Stomach (tissue), 9 donors: ENCODE data around the gene RAB31. TPM values are rescaled to one million over a fixed set of nuclear protein-coding genes. Genes with fewer than 3 reads are reported as not detected.

Source experiments
- DNase-seq, 2 donors: peaks; one replicate each; pipeline versions ENCODE4 v3.0.0 to v3.0.0-alpha.2; 2013 to 2019
- H3K27ac ChIP-seq, 5 donors: fragments of 200-600 bp in 4 of 5; sonication (generic) in 4 of 5; one replicate each; pipeline ENCODE4 v1.5.1; 2013 to 2019; ENCODE audit warnings: mild to moderate bottlenecking in 1 of 5, moderate library complexity in 1 of 5
- H3K27me3 ChIP-seq, 3 donors: fragments of 200-600 bp; sonication (generic); one replicate each; pipeline ENCODE4 v1.5.1; 2017 to 2019; ENCODE audit warnings: mixed run types in 1 of 3
- H3K36me3 ChIP-seq, 4 donors: fragments of 200-600 bp; sonication (generic); 1 replicate in 3 of 4; 2 replicates in 1 of 4; pipeline ENCODE4 v1.5.1; 2016 to 2019
- H3K4me1 ChIP-seq, 4 donors: fragments of 200-600 bp; sonication (generic); one replicate each; pipeline ENCODE4 v1.5.1; 2016 to 2019
- H3K4me3 ChIP-seq, 4 donors: fragments of 200-600 bp; sonication (generic) in 3 of 4; one replicate each; pipeline ENCODE4 v1.5.1; 2016 to 2019; ENCODE audit warnings: mild to moderate bottlenecking in 1 of 4
- H3K9me3 ChIP-seq, 4 donors: fragments of 200-600 bp; sonication (generic); one replicate each; pipeline ENCODE4 v1.5.1; 2016 to 2019
- EP300 ChIP-seq: sonication (generic); formaldehyde crosslinking; IDR thresholded peaks from one replicate; pipeline ENCODE4 v1.6.1; 2017; ENCODE audit warnings: antibody characterized with exemption
- POLR2A ChIP-seq, 4 donors: fragments of 450-650 bp; IDR thresholded peaks; one replicate each; pipeline ENCODE4 v1.6.1; 2016; ENCODE audit warnings: antibody characterized with exemption in 4 of 4, control low read depth in 2 of 4, mild to moderate bottlenecking in 1 of 4, moderate library complexity in 1 of 4
- POLR2AphosphoS5 ChIP-seq, 3 donors: sonication (generic); formaldehyde crosslinking; IDR thresholded peaks; one replicate each; pipeline ENCODE4 v1.6.1; 2016; ENCODE audit warnings: antibody characterized with exemption in 3 of 3
- WGBS, 5 donors: extraction: QIAGEN DNeasy Blood & Tissue Kit in 3 of 5; methylation state at CpG; one replicate each; pipeline versions ENCODE4 v1.1.5 to v1.1.7; 2013 to 2018; 5-methylcytosine and 5-hydroxymethylcytosine counted together
- intact Hi-C: fragments of 100-400 bp; cut with DNase I; formaldehyde crosslinking; loops from one replicate; pipeline ENCODE4 v1.15.1; 2023; ENCODE audit warnings: low total_unique reads
- polyA plus RNA-seq, 3 donors: library from polyadenylated mRNA; stranded (reverse); fragments of 200-250 nt; gene quantifications; one replicate each; pipeline ENCODE4 v1.2.3, GENCODE V29; 2013
- total RNA-seq, 5 donors: library from RNA; depleted of rRNA; stranded (reverse); fragments of >200 nt; gene quantifications; one replicate each; pipeline versions ENCODE4 v1.1.0 to v1.2.3, GENCODE V29; 2014 to 2016
- TF ChIP-seq, protein P1 (sequence below), 7 experiments: fragments of 450-650 bp in 4 of 7; fragments of 200-600 bp in 3 of 7; sonication (generic) in 3 of 7; IDR thresholded peaks; one replicate each; pipeline ENCODE4 v1.5.1; 2016 to 2019; ENCODE audit warnings: antibody characterized with exemption in 7 of 7, control low read depth in 2 of 7, mild to moderate bottlenecking in 1 of 7
- donor health status: healthy with polysubstance abuse.
- donor health status: Bipolar disorder and iron deficiency.
- donor health status: healthy.

RAB31 gene
- total and polyA plus RNA-seq, 8 donors: 10.1 to 65.5 (median 36.8) TPM

DNA sequence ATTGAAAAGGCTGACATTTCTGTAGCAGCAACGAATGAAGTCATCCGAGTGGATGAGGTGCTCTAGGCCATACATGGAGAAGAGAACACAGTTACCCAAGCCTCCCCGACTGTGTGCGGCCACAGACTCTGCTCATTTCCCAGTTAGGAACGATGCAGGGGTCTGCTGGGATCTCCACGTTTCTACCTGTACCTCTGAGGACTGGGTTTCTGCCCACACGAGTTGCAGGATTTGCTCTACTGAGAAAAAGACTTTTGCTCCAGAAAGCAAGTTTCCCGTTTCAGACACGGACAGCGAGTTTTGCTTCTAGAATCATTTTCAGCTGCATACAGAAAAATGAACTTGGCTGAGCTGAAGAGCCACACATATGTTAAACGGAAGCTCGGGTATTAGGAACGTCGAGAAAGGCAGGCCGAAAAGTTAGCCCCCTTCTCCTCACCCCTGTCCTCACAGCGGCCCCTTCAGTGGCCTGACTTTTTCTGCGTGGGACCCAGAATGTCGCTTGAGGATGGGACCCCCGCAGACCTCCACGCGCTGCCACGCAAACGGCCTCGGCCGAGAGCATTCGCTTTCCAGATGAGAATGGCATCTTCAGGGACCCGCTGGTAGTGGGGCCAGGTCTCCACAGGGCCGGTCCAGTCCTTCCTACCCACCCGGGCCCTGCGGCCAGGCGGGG is 582 bp upstream of the RAB31 start:
- DNase-seq: peak in 1 of 2 donors; percentile 42
- intact Hi-C loops: no loop called here
- TF ChIP-seq POLR2A (IDR thresholded peaks at IDR 0.05) (no peak), EP300 (peak; percentile 7), POLR2AphosphoS5 (IDR thresholded peaks at IDR 0.05) (peak in 2 of 3 donors; percentile 44 to 57)
- TF ChIP-seq, protein P1, sequence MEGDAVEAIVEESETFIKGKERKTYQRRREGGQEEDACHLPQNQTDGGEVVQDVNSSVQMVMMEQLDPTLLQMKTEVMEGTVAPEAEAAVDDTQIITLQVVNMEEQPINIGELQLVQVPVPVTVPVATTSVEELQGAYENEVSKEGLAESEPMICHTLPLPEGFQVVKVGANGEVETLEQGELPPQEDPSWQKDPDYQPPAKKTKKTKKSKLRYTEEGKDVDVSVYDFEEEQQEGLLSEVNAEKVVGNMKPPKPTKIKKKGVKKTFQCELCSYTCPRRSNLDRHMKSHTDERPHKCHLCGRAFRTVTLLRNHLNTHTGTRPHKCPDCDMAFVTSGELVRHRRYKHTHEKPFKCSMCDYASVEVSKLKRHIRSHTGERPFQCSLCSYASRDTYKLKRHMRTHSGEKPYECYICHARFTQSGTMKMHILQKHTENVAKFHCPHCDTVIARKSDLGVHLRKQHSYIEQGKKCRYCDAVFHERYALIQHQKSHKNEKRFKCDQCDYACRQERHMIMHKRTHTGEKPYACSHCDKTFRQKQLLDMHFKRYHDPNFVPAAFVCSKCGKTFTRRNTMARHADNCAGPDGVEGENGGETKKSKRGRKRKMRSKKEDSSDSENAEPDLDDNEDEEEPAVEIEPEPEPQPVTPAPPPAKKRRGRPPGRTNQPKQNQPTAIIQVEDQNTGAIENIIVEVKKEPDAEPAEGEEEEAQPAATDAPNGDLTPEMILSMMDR (IDR thresholded peaks at IDR 0.05): no peak
- H3K27ac ChIP-seq: peak overlapping the region; percentile 53 to 94 (median 90)
- H3K9me3 ChIP-seq: no peaks in the 10 kb centered on the region
- peaks cover 0 to 6% (median 5%) of the 10 kb centered on the region in 3 donors for H3K27me3 ChIP-seq
- no peaks in the 10 kb centered on the region for H3K36me3 ChIP-seq
- H3K4me3 ChIP-seq: peak overlapping the region; percentile 80 to 89 (median 84)
- 17 to 34% (median 30%) methylated on average over 26 to 31 of the region's 31 CpGs for WGBS, 5 donors
- H3K4me1 ChIP-seq: peaks cover 7 to 60% (median 35%) of the 10 kb centered on the region in 4 donors

DNA sequence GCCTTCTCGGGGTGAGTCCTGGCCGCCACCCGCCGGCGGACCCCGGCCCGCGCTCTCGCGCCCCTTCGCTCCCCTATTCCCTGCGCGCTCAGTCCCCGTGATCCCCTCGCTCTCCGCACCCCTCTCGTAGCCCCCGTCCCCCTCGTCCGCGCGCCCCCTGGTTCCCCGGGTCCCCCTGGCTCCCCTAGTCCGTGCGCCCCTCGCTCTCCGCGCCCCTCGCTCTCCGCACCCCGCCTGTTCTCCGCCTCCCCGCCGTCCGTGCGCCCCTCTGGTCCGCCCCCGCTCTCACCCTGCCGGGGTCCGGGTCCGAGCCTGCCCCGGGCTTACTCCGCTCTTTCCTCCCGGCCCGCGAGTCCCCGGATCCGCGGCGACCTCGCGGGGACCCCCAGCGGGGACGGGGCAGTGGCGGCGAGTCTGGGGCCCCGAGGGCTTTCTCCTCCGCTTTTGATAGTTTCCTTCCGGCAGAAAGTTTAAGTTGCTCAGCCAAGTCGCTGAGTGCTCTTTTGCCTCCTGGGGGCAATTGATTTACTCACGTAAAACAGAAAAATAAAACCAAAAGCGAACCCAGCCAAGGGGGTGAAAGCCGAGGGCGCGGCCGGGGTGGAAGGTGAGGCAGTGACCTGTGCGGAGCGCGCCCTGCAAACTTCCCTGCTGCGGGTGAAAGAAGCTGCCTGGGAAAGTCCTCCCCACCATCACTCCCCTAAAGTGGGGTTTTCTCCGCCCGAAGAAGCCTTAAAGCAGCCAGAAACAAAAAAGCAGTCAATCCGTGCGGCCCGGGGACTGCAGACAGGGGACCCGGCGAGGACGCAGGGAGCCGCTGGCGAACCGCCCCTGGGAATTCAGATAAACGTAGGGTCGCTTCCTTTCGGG is 568 bp downstream of the RAB31 start:
- Histone ChIP-seq H3K36me3 (no peaks in the 10 kb centered on the region), H3K9me3 (no peaks in the 10 kb centered on the region), H3K4me3 (peak overlapping the region; percentile 80 to 89 (median 84)), H3K27me3 (peaks cover 0 to 6% (median 5%) of the 10 kb centered on the region in 3 donors), H3K27ac (peak overlapping the region; percentile 53 to 94 (median 90)), H3K4me1 (peaks cover 7 to 70% (median 35%) of the 10 kb centered on the region in 4 donors)
- DNase-seq: peak in 1 of 2 donors; percentile 54
- intact Hi-C loops: no loop called here
- TF ChIP-seq EP300 (no peak), POLR2A (IDR thresholded peaks at IDR 0.05) (no peak), POLR2AphosphoS5 (IDR thresholded peaks at IDR 0.05) (no peak)
- TF ChIP-seq, protein P1 (IDR thresholded peaks at IDR 0.05): no peak
- WGBS, 5 donors: 1 to 4% (median 2%) methylated on average over 43 to 84 of the region's 84 CpGs

DNA sequence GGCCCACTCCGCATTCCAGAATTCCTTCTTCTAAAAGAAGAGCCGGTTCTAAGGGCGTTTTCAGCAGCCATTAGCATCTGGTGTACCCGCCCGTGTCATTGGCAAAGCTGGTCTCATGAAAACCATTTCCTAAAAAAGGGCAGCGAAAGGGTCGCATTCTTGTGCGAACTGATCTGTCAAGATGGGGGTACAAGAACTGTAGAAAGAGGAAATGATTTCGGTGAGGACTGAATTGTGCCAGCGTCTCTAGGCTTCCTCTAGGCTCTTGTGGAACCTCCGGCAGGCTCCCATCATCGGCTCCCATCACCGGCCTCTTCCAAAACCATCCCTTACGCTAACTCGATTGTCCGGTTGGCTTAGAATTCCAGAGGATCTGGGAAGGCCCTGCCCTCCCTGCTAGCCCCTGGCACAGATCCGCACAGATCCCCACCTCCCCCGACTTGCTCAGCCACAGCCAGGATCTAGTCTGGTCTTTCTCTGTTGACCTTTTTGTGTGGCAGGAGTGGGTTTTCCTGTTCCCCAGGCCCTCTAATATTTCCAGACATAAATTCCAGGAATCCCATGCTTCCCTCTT is 1.3 kb downstream of the RAB31 start:
- Histone ChIP-seq H3K27me3 (peaks cover 0 to 6% (median 5%) of the 10 kb centered on the region in 3 donors), H3K9me3 (no peaks in the 10 kb centered on the region), H3K4me3 (peak overlapping the region; percentile 80 to 89 (median 84)), H3K36me3 (no peaks in the 10 kb centered on the region), H3K27ac (peak overlapping the region in 4 of 5 donors; percentile 87 to 94 (median 91)), H3K4me1 (peaks cover 7 to 72% (median 35%) of the 10 kb centered on the region in 4 donors)
- no peak for TF ChIP-seq EP300
- WGBS, 5 donors: 33 to 58% (median 46%) methylated on average over 18 of the region's 18 CpGs
- DNase-seq: peak in 1 of 2 donors; percentile 48
- intact Hi-C loops: no loop called here

DNA sequence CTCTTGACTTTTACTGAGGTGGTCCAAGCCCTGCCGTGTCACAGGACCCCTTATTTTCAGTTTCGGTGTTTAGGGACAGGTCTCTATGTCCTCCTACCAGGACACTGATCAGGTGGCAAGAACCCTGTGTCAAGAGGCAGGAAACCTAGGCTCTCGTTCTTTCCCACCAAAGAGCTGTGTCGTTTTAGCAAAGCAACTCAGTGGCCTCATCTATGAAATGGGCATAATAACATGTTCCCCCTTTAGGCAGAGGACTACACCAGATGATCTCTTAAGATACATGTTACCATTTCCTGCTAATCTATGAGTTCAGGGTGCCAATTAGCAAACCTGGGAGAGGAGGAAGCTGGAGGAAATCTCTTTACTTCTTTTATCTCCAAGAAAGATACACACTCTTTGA is 1.9 kb downstream of the RAB31 start:
- Histone ChIP-seq H3K27ac (peak overlapping the region in 4 of 5 donors; percentile 87 to 94 (median 91)), H3K4me1 (peaks cover 7 to 67% (median 35%) of the 10 kb centered on the region in 4 donors), H3K36me3 (no peaks in the 10 kb centered on the region), H3K4me3 (peak overlapping the region; percentile 80 to 89 (median 84)), H3K9me3 (no peaks in the 10 kb centered on the region), H3K27me3 (peaks cover 0 to 6% (median 5%) of the 10 kb centered on the region in 3 donors)
- intact Hi-C loops: no loop called here
- DNase-seq: no peak
- WGBS, 5 donors: 87 to 93% (median 90%) methylated on average over 4 of the region's 4 CpGs
- no peak for TF ChIP-seq POLR2AphosphoS5 (IDR thresholded peaks at IDR 0.05)
- TF ChIP-seq POLR2A (IDR thresholded peaks at IDR 0.05): no peak
- TF ChIP-seq, protein P1 (IDR thresholded peaks at IDR 0.05): no peak
- no peak for TF ChIP-seq EP300
